OCI-LY1 (cell line): ENCODE measurements around the gene MAPKAPK3.

Experiments used
- EZH2 ChIP-seq: fragments of 200-600 bp; sonication (generic), shearing (Covaris generic); IDR thresholded peaks from 2 replicates; pipeline ENCODE4 v1.8.0; 2017; ENCODE audit warnings: borderline replicate concordance, mixed run types, mild to moderate bottlenecking, antibody characterized with exemption, low read length, moderate library complexity, mixed read lengths
- TF ChIP-seq, protein P1 (sequence below): fragments of 200-600 bp; sonication (generic), shearing (Covaris generic); IDR thresholded peaks from 2 replicates; pipeline ENCODE4 v1.5.1; 2017; ENCODE audit warnings: mild to moderate bottlenecking, antibody characterized with exemption, low read length, moderate library complexity, mixed read lengths

DNA sequence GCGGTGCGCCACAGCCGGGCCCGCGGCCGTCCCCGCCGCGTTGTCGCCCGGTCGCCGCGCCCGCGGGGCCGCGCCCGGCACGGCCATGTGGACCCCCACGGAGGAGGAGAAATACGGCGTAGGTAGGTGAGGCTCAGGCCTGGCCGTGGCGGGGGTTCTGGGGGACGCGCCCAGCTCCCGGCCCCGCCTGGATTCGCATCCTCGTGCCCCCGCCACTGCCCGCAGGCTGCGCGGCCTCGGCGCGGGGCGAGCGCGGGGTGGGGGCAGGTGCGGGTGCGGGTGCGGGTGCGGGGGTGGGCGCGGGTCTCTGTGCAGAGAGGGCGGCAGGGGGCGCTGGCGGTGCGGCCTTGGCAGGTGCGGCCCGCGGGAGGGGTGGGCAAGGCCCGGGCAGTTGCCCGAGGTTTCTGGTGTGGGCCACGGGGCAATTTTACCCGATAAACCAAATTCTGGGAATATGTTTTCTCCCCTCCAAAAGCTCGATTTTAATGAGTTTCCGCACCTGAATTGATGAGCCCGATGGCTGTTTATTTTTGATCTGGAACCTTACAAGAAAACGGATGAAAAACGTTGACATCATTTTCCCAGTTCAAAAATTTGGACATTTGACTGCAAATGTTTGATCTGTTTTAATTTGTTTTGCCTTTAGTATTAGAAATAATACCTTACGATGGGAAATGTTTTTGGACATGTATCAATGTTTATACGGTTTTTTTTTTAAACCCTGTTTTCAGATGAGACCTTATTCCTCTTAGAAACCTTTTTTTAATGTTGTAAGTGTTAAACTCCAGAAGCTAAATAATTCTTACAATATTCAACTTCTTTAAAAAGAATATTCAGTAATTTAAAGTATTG lies 58.5 kb downstream of the MAPKAPK3 start:
- TF ChIP-seq, protein P1, sequence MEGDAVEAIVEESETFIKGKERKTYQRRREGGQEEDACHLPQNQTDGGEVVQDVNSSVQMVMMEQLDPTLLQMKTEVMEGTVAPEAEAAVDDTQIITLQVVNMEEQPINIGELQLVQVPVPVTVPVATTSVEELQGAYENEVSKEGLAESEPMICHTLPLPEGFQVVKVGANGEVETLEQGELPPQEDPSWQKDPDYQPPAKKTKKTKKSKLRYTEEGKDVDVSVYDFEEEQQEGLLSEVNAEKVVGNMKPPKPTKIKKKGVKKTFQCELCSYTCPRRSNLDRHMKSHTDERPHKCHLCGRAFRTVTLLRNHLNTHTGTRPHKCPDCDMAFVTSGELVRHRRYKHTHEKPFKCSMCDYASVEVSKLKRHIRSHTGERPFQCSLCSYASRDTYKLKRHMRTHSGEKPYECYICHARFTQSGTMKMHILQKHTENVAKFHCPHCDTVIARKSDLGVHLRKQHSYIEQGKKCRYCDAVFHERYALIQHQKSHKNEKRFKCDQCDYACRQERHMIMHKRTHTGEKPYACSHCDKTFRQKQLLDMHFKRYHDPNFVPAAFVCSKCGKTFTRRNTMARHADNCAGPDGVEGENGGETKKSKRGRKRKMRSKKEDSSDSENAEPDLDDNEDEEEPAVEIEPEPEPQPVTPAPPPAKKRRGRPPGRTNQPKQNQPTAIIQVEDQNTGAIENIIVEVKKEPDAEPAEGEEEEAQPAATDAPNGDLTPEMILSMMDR = peak; percentile 51
- TF ChIP-seq EZH2 = no peak
